HG03159 (cell line): ENCODE measurements around the gene CHL1.

Experiments
- ATAC-seq: cut with Tn5 transposase; IDR thresholded peaks from one replicate; pipeline ENCODE4 v1.9.1; 2021; ENCODE audit warnings: mild to moderate bottlenecking, moderate library complexity; ENCODE audit not compliant: unreplicated experiment

Gene CHL1

DNA sequence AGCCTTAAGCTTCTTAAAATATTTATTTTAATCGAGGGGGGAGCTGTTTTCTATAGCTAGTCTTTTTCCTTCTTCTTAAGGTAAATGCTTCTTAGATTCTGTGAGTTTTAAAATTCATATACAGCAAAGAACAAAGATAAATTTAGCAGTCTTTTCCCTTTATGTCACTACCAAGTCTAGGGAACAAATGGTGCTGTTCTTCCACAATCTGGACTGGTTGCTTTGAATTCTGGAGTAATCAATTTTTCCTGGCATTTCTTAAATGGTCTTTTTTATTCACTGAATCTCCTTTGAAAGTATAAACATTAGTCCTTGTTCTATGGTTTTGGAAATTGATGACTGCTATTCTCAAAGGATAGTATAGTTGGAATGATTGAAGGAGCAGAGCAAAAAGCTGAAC is 82.8 kb downstream of the CHL1 start:
- no peak for ATAC-seq

DNA sequence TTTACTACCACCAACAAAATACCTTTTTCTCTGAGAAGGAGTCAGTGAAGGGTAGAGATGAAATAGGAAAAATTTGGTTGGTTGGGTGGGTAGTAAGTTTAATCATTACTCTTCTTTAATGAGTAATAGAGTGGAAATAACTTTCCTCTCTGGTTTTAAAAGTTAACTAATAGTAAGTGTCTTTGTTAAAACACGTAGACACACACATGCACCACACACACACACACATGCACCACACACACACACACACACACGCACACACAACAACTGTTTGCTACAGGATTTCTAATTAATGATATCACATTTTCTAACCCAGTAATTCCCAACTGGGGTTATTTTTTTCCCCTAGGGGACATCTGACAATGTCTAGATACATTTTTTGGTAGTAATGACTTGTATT is 84.1 kb downstream of the CHL1 start:
- ATAC-seq = peak; percentile 21

- ATAC-seq = no peak
These were observed 87.8 kb downstream of the CHL1 start for GRCh38 chr3:284322-284721.

GRCh38 chr3:288417-288816 is 91.9 kb downstream of the CHL1 start:
- ATAC-seq = no peak

DNA sequence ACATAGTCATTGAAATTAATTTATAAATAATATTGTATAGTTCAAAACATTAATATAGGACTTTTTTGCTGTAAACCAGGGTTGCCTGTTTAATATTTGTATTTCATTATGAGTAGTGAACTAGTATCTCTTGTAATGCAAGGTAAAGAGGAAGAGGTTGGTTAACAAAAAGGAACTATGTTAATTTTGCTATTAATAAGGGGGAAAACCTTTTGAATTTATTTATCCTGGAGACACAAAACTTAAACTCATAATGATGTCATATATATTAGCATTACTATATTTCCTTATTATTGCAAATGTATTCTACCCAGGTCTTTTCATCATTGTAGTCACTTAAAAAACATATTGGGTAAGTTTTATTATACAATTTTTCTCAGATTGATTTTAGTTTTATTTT is 94.5 kb downstream of the CHL1 start:
- no peak for ATAC-seq

DNA sequence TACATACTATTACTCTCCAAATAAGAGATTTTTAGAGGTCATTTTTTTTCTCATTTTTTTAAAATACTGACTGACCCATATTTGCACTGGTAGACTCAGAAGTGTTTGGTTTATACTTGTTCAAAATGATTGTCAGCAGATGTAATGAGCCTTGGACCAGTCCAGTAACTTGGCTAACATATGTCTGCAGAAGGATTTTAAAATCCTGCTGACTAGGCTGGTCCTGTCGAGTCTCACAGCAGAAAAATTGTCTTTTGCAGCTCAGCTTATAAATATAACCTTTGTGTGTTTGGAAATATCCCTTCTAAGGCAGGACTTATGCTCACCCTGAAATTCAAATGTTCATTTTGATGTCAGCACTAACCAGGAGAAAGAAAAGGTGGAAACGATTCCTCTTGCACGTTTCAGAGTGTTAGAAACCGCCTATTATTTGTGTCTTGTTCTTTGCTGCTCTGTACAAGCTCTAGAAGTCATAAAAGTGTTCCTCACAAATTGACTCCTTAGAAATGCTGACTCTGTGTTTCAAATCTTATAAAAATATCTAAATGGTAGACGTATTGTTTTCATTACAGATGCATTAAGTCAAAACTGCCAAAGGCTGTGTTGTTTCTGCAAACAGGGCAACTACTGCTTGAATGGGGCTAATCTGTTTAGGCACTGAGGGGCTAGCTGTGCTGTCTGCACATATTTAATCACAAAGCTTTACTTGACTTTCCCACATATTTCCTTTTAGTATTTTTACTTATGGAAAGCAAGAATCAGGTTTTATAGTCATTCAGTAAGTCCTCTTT is 95.3 kb downstream of the CHL1 start:
- no peak for ATAC-seq

- no peak for ATAC-seq
These were observed 97.5 kb downstream of the CHL1 start for GRCh38 chr3:294096-294495.

GRCh38 chr3:294581-294980 is 98.0 kb downstream of the CHL1 start:
- no peak for ATAC-seq

DNA sequence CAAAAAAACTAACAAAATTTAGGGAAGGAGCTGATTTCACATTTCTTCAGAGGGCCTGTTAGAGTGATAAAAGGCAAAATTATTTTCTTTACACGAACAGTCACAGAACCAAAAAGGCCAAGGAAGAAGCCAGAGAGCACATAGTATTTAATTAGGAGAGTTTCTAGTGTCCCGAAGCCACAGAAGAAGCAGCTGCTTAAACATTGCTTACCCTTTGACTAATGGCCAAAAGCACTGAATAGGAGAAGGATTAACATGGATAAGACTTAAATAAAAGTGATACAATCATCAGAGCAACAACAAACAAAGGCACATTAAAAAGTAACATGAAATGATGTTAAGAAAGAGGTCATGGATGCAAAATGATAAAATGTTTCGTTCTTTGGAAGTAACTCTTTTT is 98.6 kb downstream of the CHL1 start:
- ATAC-seq = no peak

DNA sequence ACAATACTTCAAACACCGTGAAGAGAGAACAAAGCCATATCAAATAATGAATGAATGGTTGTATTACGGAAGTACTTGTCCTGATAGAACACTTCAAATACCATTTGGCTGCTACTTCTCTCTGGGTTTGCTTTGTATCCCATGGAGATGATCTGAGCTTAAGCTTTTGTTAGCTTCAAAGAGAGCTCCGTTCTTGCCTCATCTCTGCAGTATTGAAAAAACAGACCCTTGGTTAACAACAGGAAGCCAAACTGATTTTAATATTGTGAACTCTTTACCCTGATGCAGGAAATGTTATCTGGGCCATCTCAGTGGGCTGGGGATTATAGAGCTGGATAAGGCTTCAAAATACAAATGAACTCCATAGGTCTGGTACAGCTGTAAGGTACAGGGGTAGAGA is 101.0 kb downstream of the CHL1 start:
- no peak for ATAC-seq

DNA sequence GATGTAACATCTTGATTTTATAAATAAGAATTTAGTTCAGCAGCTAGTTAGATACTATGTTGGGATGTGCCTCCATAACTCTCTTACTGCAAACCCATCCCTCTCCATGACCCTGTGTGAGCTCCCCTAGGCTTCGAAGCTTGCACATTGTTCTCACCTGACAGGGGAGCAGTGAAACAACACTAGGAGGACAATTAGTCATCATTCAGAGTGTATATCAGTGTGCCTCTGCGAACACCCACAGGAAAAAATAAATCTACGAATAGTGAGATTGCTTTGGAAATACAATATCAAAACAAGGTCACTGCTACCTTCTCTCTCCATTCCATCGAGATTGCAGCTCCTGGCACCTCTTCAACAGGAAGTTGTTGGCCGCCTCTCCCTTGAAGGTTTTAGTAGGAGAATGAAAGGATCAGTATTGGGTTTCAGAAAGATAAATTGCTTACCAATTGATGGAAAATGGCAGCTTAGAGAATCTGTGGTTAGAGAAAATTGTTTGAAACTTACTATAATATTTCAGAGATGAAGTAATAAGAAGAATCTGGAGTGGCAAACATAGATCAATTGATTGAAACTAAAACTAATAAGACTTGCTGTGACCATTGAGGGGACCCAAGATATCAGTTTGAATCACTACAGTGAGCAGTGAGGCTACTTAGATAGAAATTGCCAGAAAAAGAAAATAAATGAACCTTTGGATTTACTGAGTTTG is 103.2 kb downstream of the CHL1 start:
- no peak for ATAC-seq

DNA sequence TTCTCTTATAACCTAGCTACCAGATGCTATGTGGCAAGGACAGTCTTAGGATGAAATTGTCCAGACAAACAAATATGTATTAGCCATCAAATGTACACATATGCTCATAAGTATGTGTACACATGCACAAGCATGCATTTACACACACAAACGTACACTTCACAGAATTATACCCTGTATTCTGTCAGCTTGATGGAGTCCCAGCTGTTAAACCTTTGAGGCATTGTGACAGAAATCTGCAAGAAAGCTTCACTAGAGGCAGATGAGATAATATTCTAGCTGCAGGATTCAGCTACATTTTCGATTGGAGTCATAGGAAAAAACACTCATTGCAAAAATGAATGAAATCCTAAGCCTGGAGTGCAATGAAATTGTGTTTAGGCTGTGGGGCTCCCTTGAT is 110.6 kb downstream of the CHL1 start:
- no peak for ATAC-seq

DNA sequence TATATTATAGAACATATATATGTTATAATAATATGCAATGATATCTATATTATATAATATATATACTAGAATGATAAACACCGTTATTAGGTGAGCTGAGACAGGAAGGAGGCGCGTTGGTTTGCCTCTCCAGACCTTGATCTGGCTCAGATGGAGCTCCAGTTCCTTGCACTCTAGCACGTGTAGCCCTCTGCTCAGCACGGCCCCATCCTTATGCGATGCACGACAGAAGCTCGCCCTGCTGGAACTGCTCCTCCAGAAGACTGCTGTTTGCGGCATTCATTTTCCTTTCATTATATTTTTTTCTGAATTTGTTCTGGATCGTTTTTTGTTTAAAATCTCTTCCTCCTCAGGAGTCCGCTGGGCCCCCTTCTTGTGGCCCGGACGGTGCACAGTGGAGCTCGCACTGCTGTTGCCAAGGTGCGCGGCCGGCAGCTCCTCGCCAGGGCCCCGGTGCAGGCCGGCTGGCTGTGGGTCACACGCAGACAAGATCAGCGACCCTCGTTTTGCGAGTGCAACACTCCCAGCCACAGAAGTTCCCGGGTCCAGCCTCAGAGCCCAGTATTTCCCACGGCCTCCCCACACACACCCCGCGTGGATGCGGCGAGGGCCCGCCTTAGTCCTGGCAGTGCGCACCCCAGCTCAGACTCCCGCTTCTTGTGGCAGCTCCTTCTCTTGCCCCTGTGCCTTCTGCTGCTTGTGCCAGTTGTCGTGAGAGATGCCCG is 112.2 kb downstream of the CHL1 start:
- no peak for ATAC-seq

GRCh38 chr3:312160-312733 is 115.7 kb downstream of the CHL1 start:
- no peak for ATAC-seq

DNA sequence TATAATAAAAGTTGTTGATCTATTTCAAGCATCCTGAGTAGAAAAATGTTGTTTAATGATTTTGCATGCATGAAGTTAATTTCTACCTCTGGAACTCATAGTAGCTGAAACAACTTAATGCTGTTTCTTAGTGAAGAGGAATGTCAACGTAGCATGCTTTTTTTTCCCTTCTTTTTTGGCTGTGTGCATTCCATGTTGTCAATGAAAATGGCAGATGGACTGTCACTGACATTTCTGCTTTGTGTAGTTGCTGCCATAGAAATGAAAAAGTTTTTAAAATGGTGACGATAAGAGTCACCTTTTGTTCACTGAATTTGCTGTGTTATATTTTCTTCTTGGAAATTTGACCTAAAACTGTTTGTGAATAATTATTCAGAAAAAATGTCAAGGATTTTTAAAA is 116.3 kb downstream of the CHL1 start:
- ATAC-seq = no peak

- ATAC-seq = no peak
These were observed 120.4 kb downstream of the CHL1 start for GRCh38 chr3:317012-317411.

GRCh38 chr3:318903-319302 is 122.3 kb downstream of the CHL1 start:
- ATAC-seq = no peak

- ATAC-seq = no peak
These were observed 127.9 kb downstream of the CHL1 start for GRCh38 chr3:324423-324822.

GRCh38 chr3:325495-325894 is 128.9 kb downstream of the CHL1 start:
- no peak for ATAC-seq

GRCh38 chr3:330494-331115 is 134.0 kb downstream of the CHL1 start:
- ATAC-seq = no peak

DNA sequence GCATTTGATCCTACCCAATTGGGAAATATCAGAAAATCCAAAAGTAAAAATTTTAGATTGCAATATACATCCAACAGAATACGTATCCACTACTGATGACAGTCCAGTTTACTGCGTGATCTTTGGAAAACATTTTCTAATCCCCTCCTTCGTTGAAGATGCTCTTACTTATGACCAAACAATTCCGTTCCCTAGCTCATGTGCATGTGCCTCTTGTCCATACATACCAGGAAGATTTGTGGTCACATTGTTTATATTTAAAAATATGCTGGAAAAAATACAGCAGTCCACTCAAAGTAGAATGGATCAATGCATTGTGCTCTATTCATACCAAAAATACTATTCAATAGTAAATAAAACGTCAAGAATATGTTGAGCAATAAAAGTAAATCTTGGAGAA is 135.3 kb downstream of the CHL1 start:
- no peak for ATAC-seq
